GM10266 (cell line): ENCODE measurements around the gene LRG1.

Experiments
- DNase-seq: peaks from one replicate; pipeline ENCODE4 v3.0.0; 2012; ENCODE audit errors: extremely low spot score
- TF ChIP-seq, protein P1 (sequence below): IDR thresholded peaks from 2 replicates; pipeline ENCODE4 v1.5.1; 2012; ENCODE audit warnings: mild to moderate bottlenecking, low read depth; ENCODE audit not compliant: control insufficient read depth, insufficient read depth; ENCODE audit errors: missing control alignments

The LRG1 gene

DNA sequence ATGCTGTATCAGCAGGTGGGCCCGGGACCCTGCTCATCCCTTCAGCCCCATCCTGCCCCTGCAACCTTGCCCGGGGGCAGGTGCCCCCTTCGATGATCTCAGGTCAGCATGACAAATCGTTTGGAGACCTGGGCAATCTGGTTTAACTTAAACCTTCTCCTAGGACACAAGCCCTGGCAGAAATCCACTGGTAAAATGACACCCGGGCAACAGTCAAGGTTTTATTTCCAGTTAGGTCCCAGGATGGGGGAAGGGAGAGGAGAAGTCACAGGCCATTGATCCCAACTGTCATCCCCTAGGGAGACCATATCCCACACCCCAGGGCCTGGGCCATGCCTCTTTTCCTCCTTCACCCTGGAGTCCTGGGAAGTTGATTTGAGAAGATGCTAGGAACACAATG lies 3.0 kb downstream of the LRG1 start:
- TF ChIP-seq, protein P1, sequence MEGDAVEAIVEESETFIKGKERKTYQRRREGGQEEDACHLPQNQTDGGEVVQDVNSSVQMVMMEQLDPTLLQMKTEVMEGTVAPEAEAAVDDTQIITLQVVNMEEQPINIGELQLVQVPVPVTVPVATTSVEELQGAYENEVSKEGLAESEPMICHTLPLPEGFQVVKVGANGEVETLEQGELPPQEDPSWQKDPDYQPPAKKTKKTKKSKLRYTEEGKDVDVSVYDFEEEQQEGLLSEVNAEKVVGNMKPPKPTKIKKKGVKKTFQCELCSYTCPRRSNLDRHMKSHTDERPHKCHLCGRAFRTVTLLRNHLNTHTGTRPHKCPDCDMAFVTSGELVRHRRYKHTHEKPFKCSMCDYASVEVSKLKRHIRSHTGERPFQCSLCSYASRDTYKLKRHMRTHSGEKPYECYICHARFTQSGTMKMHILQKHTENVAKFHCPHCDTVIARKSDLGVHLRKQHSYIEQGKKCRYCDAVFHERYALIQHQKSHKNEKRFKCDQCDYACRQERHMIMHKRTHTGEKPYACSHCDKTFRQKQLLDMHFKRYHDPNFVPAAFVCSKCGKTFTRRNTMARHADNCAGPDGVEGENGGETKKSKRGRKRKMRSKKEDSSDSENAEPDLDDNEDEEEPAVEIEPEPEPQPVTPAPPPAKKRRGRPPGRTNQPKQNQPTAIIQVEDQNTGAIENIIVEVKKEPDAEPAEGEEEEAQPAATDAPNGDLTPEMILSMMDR: no peak

GRCh38 chr19:4534836-4535658 lies 4.8 kb downstream of the LRG1 start, which contains the start of gene PLIN5:
PLIN5 (minus strand) TSS chr19:4535224; CDS start chr19:4534074, 1,150 bp downstream.
- no peak for DNase-seq
- TF ChIP-seq, protein P1: no peak

More for the DNA sequence above, 3.0 kb downstream of the LRG1 start:
- DNase-seq: no peak

GRCh38 chr19:4533835-4534424 lies 5.9 kb downstream of the LRG1 start:
- TF ChIP-seq, protein P1: no peak
- no peak for DNase-seq

DNA sequence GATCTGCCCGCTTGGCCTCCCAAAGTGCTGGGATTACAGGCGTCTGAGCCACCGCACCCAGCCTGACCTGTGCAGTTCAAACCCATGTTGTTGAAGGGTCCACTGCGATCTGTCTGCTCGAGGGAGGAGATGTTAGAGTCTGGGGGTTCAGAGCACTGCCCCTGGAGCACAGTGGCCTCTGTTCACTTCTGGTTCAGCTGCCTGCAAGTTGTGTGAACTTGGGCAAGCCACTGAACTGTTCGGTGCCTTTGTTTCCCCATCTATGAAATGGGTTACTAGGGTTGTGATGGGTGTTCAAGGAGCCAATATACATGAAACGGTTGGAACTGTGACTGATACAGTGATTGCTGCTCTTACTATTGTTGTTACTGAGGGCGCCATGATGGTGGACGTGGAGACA lies 6.5 kb downstream of the LRG1 start:
- TF ChIP-seq, protein P1: no peak
- no peak for DNase-seq

DNA sequence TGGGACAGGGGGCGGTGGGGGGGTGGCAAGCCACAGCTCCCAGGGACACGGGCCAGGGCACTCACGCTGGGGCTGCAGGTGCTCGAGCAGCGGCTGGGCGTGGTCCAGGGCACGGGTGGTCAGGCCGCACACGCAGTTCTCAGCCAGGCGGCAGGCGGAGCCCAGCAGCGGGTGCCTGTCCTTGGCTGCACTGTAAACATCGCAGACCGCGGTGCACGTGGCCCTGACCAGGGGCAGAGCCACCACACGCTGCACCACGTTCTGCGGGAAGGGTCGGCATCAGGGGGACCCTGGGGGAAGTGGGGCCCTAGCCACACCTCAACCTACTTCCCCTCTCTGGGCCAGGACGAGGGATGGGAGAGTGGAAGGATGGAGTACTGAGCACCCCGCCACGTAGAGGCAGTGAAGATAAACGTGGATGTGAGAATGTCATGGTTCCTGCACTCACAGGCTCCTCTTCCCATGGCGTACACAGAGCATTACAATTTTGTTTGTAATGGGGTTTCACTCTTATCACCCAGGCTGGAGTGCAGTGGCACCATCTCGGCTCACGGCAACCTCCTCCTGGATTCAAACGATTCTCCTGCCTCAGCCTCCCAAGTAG lies 8.2 kb downstream of the LRG1 start:
- no peak for DNase-seq
- TF ChIP-seq, protein P1: no peak

- TF ChIP-seq, protein P1: no peak
- DNase-seq: no peak
Measured at GRCh38 chr19:4529924-4530522, 9.8 kb downstream of the LRG1 start.
